Measurements from ENCODE around the gene CASK.

- no peak for TF ChIP-seq ZC3H10 (CRISPR knock-in tag; IDR thresholded peaks at IDR 0.05)
- no peak for TF ChIP-seq ESRRG (CRISPR knock-in tag; IDR thresholded peaks at IDR 0.05)
Observed at GRCh38 chrX:41689711-41690110, 233.6 kb downstream of the CASK start.

All from SK-N-SH treated with all-trans-retinoic acid at 6 μM for 48 hours (cell line).